SK-N-SH treated with all-trans-retinoic acid at 6 μM for 48 hours (cell line): ENCODE data around the gene GOLGA1.

Source experiments
- ATAC-seq: fragments of 200-7000 bp; cut with Tn5 transposase; 3 replicates; pipeline ENCODE4 v1.9.1; 2020; ENCODE audit warnings: mild to moderate bottlenecking, moderate library complexity
- CSDC2 ChIP-seq: fragments of 250-450 bp; sonication (Bioruptor Pico); IDR thresholded peaks from 2 replicates; pipeline ENCODE4 v1.5.0; 2020; ENCODE audit warnings: mild to moderate bottlenecking, moderate library complexity
- CSRNP3 ChIP-seq: fragments of 250-450 bp; sonication (Bioruptor Pico); IDR thresholded peaks from 2 replicates; pipeline ENCODE4 v1.5.1; 2021; ENCODE audit warnings: mild to moderate bottlenecking, moderate library complexity
- ESRRG ChIP-seq: fragments of 250-450 bp; sonication (Bioruptor Pico); IDR thresholded peaks from 2 replicates; pipeline ENCODE4 v1.6.1; 2021; ENCODE audit warnings: mild to moderate bottlenecking
- GLIS3 ChIP-seq: fragments of 250-450 bp; sonication (Bioruptor Pico); IDR thresholded peaks from 2 replicates; pipeline ENCODE4 v1.5.0; 2020; ENCODE audit warnings: mild to moderate bottlenecking, moderate library complexity
- ISL1 ChIP-seq: fragments of 250-450 bp; sonication (Bioruptor Pico); IDR thresholded peaks from 2 replicates; pipeline ENCODE4 v2.1.2; 2022; ENCODE audit warnings: mild to moderate bottlenecking, moderate library complexity
- PATZ1 ChIP-seq: fragments of 250-450 bp; sonication (Bioruptor Pico); IDR thresholded peaks from 2 replicates; pipeline ENCODE4 v1.8.0; 2020; ENCODE audit warnings: mild to moderate bottlenecking, moderate library complexity, borderline replicate concordance
- POU6F1 ChIP-seq: fragments of 250-450 bp; sonication (Bioruptor Pico); IDR thresholded peaks from 2 replicates; pipeline ENCODE4 v1.8.0; 2021; ENCODE audit warnings: low read depth, mild to moderate bottlenecking, moderate library complexity, borderline replicate concordance
- RARB ChIP-seq: fragments of 250-450 bp; sonication (Bioruptor Pico); IDR thresholded peaks from 2 replicates; pipeline ENCODE4 v1.8.0; 2021; ENCODE audit warnings: mild to moderate bottlenecking, moderate library complexity
- SNAI2 ChIP-seq: fragments of 250-450 bp; sonication (Bioruptor Pico); IDR thresholded peaks from 2 replicates; pipeline ENCODE4 v1.5.0; 2020; ENCODE audit warnings: mild to moderate bottlenecking, moderate library complexity
- TCF4 ChIP-seq: fragments of 250-450 bp; sonication (Bioruptor Pico); IDR thresholded peaks from 2 replicates; pipeline ENCODE4 v1.8.0; 2021; ENCODE audit warnings: mild to moderate bottlenecking, moderate library complexity, borderline replicate concordance
- TSHZ2 ChIP-seq: fragments of 250-450 bp; sonication (Bioruptor Pico); IDR thresholded peaks from 2 replicates; pipeline ENCODE4 v1.5.0; 2020; ENCODE audit warnings: mild to moderate bottlenecking, moderate library complexity
- ZC3H10 ChIP-seq: fragments of 250-450 bp; sonication (Bioruptor Pico); IDR thresholded peaks from 2 replicates; pipeline ENCODE4 v1.5.1; 2021; ENCODE audit warnings: mild to moderate bottlenecking, moderate library complexity
- ZFP3 ChIP-seq: fragments of 250-450 bp; sonication (Bioruptor Pico); IDR thresholded peaks from 2 replicates; pipeline ENCODE4 v1.5.0; 2020; ENCODE audit warnings: mild to moderate bottlenecking, moderate library complexity
- ZFP30 ChIP-seq: fragments of 450-650 bp; formaldehyde crosslinking; IDR thresholded peaks from 2 replicates; pipeline ENCODE4 v1.5.0; 2022; ENCODE audit warnings: mild to moderate bottlenecking, moderate library complexity
- ZNF565 ChIP-seq: fragments of 450-650 bp; formaldehyde crosslinking; conservative IDR thresholded peaks from 2 replicates; pipeline ENCODE4 v1.5.0; 2020; ENCODE audit warnings: low read depth, mild to moderate bottlenecking, moderate library complexity
- ZNF70 ChIP-seq: fragments of 450-650 bp; formaldehyde crosslinking; IDR thresholded peaks from 2 replicates; pipeline ENCODE4 v1.5.0; 2020; ENCODE audit warnings: mild to moderate bottlenecking, moderate library complexity
- ZNF8 ChIP-seq: fragments of 450-650 bp; formaldehyde crosslinking; IDR thresholded peaks from 2 replicates; pipeline ENCODE4 v1.5.0; 2020; ENCODE audit warnings: mild to moderate bottlenecking, moderate library complexity
- TF ChIP-seq, protein P1 (sequence below): fragments of 250-450 bp; sonication (Bioruptor Pico); IDR thresholded peaks from 2 replicates; pipeline ENCODE4 v1.5.1; 2020; ENCODE audit warnings: low read depth, mild to moderate bottlenecking, moderate library complexity

The GOLGA1 gene

GRCh38 chr9:124875501-124875900 is 65.4 kb downstream of the GOLGA1 start (continued):
- TF ChIP-seq, protein P1, sequence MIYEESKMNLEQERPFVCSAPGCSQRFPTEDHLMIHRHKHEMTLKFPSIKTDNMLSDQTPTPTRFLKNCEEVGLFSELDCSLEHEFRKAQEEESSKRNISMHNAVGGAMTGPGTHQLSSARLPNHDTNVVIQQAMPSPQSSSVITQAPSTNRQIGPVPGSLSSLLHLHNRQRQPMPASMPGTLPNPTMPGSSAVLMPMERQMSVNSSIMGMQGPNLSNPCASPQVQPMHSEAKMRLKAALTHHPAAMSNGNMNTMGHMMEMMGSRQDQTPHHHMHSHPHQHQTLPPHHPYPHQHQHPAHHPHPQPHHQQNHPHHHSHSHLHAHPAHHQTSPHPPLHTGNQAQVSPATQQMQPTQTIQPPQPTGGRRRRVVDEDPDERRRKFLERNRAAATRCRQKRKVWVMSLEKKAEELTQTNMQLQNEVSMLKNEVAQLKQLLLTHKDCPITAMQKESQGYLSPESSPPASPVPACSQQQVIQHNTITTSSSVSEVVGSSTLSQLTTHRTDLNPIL = no peak
- no peak for TF ChIP-seq ZNF565 (CRISPR knock-in tag)
- TF ChIP-seq POU6F1 (CRISPR knock-in tag) = no peak
- TF ChIP-seq, all 23 proteins: peak for 0

- ATAC-seq = no peak
- TF ChIP-seq ZFP30 (CRISPR knock-in tag) = no peak
- no peak for TF ChIP-seq CSDC2 (CRISPR knock-in tag)
- no peak for TF ChIP-seq ZNF70 (CRISPR knock-in tag)
- TF ChIP-seq ZC3H10 = no peak
- TF ChIP-seq ISL1 (CRISPR knock-in tag) = no peak
- no peak for TF ChIP-seq ZFP3 (CRISPR knock-in tag)
- no peak for TF ChIP-seq CSRNP3 (CRISPR knock-in tag)
- TF ChIP-seq, protein P1 = no peak
- TF ChIP-seq ESRRG = no peak
- no peak for TF ChIP-seq SNAI2 (CRISPR knock-in tag)
- TF ChIP-seq TCF4 (CRISPR knock-in tag) = no peak
- no peak for TF ChIP-seq TSHZ2 (CRISPR knock-in tag)
- no peak for TF ChIP-seq RARB (CRISPR knock-in tag)
- no peak for TF ChIP-seq POU6F1 (CRISPR knock-in tag)
- no peak for TF ChIP-seq GLIS3 (CRISPR knock-in tag)
- TF ChIP-seq PATZ1 (CRISPR knock-in tag) = no peak
- no peak for TF ChIP-seq ZNF8
These were observed 67.2 kb downstream of the GOLGA1 start for GRCh38 chr9:124873664-124874063.

DNA sequence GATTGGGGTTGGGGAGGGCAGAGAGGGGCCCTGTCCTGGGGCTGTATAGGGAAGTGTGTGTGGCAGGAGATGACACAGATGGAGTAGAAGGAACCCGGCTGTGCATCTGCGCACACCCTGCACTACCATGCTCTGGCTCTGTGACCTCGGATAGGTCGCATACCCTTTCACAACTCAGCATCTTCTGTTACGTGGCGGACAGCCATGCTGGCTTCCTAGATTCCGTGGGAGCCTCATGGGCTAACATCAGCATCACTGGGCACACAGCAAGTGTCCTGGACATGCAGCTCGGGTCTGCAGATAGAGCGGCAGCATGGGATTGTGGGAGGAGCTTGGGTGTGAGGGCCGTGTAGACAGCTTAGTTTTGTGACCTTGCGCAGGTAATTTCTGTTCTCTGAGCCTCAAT is 69.7 kb downstream of the GOLGA1 start:
- ATAC-seq = no peak
- TF ChIP-seq ZNF70 (CRISPR knock-in tag) (no peak), CSDC2 (CRISPR knock-in tag) (no peak), TCF4 (CRISPR knock-in tag) (no peak), POU6F1 (CRISPR knock-in tag) (no peak), ZC3H10 (no peak), ZNF565 (CRISPR knock-in tag) (no peak), RARB (CRISPR knock-in tag) (no peak), ZNF8 (no peak), ESRRG (no peak), PATZ1 (CRISPR knock-in tag) (no peak)
- TF ChIP-seq, protein P1 = no peak
